Heart right ventricle (tissue), 16 donors: Measurements from ENCODE around the gene ARID5B. TPM values are rescaled to one million over a fixed set of nuclear protein-coding genes. Genes with fewer than 3 reads are reported as not detected.

Source experiments
- ATAC-seq, 8 donors: fragments of 200-7000 bp; cut with Tn5 transposase; one replicate each; pipeline ENCODE4 v1.9.1; 2020; ENCODE audit warnings: mild to moderate bottlenecking in 8 of 8, moderate library complexity in 8 of 8, moderate number of reproducible peaks in 1 of 8
- DNase-seq, 2 donors: peaks; one replicate each; pipeline ENCODE4 v3.0.0-alpha.2; 2020
- H3K27ac ChIP-seq, 10 donors: fragments of 200-600 bp; sonication (generic) in 2 of 10; one replicate each; pipeline versions ENCODE4 v1.5.0 to v1.8.0; 2020 to 2022; ENCODE audit warnings: mild to moderate bottlenecking in 3 of 10
- H3K27me3 ChIP-seq, 7 donors: fragments of 200-600 bp; one replicate each; pipeline ENCODE4 v1.8.0; 2021 to 2022; ENCODE audit warnings: mild to moderate bottlenecking in 2 of 7
- H3K36me3 ChIP-seq, 9 donors: fragments of 200-600 bp; sonication (generic) in 1 of 9; one replicate each; pipeline versions ENCODE4 v1.5.0 to v1.8.0; 2020 to 2022; ENCODE audit warnings: mild to moderate bottlenecking in 2 of 9
- H3K4me1 ChIP-seq, 9 donors: fragments of 200-600 bp; sonication (generic) in 1 of 9; one replicate each; pipeline versions ENCODE4 v1.5.0 to v1.8.0; 2020 to 2022; ENCODE audit warnings: mild to moderate bottlenecking in 4 of 9
- H3K4me3 ChIP-seq, 10 donors: fragments of 200-600 bp; sonication (generic) in 2 of 10; one replicate each; pipeline versions ENCODE4 v1.5.0 to v1.8.0; 2020 to 2022; ENCODE audit warnings: mild to moderate bottlenecking in 7 of 10, moderate library complexity in 2 of 10
- H3K9me3 ChIP-seq, 11 donors: fragments of 200-600 bp in 10 of 11; sonication (generic) in 2 of 11; one replicate each; pipeline versions ENCODE4 v1.5.0 to v1.8.0; 2013 to 2022; ENCODE audit warnings: mild to moderate bottlenecking in 2 of 11, control low read depth in 1 of 11, moderate library complexity in 1 of 11
- WGBS, 2 donors: extraction: QIAGEN DNeasy Blood & Tissue Kit; methylation state at CpG; one replicate each; pipeline ENCODE4 v1.1.7; 2013; ENCODE audit warnings: inconsistent platforms in 1 of 2; 5-methylcytosine and 5-hydroxymethylcytosine counted together
- intact Hi-C, 10 donors: fragments of 100-400 bp; cut with DNase I; formaldehyde crosslinking; loops; one replicate each; pipeline versions ENCODE4 v1.11.1 to v1.14.2; 2022
- polyA plus RNA-seq, 2 donors: library from polyadenylated mRNA; stranded (reverse); fragments of 200-250 nt; gene quantifications; one replicate each; pipeline ENCODE4 v1.2.3, GENCODE V29; 2013
- total RNA-seq, 10 donors: library from RNA; stranded (reverse); fragmentation: NEBNext Ultra II Directional in 3 of 10; extraction: Animal tissue kit (Norgen Biotek cat#: 25700) in 3 of 10; gene quantifications; one replicate each; pipeline versions ENCODE4 v1.2.1 to v1.2.4, GENCODE V29; 2021 to 2023
- TF ChIP-seq, protein P1 (sequence below), 9 donors: fragments of 200-600 bp; sonication (generic) in 2 of 9; IDR thresholded peaks; one replicate each; pipeline versions ENCODE4 v1.5.0 to v1.8.0; 2021 to 2022; ENCODE audit warnings: antibody characterized with exemption in 9 of 9, mild to moderate bottlenecking in 5 of 9, moderate library complexity in 1 of 9
- donor health status: Arrhythmogenic right ventricular cardiomyopathy.
- donor health status: ischemic (EF 13 %, LVEDD 7.1; RV severe dilation, severe dysfunction).
- donor health status: healthy with polysubstance abuse.
- donor health status: DM: no; HTN: yes; CAD: no.
- donor health status: DM: no; HTN: no; CAD: no.
- donor health status: ischemic (EF 25% LVEDD 6.9; RV normal size, moderate dysfunction).
- donor health status: ischemic (EF 25% LVEDD 5.7; RV mildly dilated, moderate dysfunction).
- donor health status: healthy.
- donor health status: DM: yes; HTN: yes; CAD: no.
- donor health status: Ischemic cardiomyopathy.
- donor health status: ischemic (EF 35%, LVEDD 5.7; RV mildly dilated, moderate dysfunction).
- donor health status: nonischemic (EF 11% LVEDD 7.7; RV severe dilation, severe dysfunction).
- donor health status: DM: yes; HTN: yes; CAD: no.
- donor health status: PGD.
- donor health status: ischemic (EF 29% LVEDD 5.4; RV normal size, mild dysfunction).
- donor health status: nonischemic (EF 23%, LVEDD 6.1; RV moderate dilation, normal function).

ARID5B gene
- total and polyA plus RNA-seq, 12 donors: 5.3 to 108 (median 25.5) TPM

- no peaks in the 10 kb centered on the region for H3K36me3 ChIP-seq
- intact Hi-C loops: loop anchor here in 9 of 10 donors (5.0 to 10.0 kb wide), 6 partner anchors 129 to 351 kb away; no protein-coding TSS in a partner anchor
- ATAC-seq: no peak
Measured at GRCh38 chr10:61895898-61896600, 5.5 kb upstream of the ARID5B start.

DNA sequence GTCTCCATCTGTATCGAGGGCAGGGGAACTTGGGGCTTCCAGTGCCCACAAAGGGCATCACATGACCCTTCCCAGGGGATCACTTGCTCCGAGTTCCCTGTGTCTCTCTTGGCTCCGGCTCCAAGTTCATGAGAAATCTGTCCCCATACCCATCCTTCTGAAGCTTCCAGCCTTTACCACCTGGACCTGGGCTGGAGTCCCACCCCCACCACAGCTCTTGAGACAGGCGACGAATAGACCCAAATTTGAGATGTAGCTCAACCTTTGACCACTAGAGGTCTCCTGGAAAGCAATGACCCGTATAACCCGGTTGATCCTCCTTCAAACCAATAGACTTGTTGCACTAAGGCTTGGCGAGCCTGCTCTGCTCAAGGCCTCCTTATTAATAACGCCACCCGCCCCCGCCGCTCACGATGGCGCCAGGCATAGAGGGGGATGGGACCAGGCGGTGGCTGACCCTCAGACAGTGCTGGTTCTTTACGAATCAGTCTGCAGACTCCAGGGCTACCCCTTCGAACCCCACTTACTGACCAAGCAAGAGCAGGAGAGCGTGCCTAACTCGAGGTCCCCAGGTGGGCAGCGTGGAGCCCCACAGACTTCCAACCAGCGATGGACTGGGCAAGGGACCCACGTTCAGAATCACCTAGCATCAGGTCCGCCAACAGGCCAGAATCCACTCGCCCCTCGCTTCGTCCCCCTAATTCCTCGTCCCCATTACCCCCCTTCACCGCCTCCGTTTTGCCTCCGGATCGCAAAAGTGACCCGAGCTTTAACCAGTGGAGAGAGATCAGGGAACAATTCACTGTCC is 4.4 kb upstream of the ARID5B start:
- ATAC-seq (peak; percentile 81 to 88 (median 84)), DNase-seq (peak; percentile 56 to 69)
- Histone ChIP-seq H3K27ac (peak overlapping the region in 9 of 10 donors; percentile 25 to 84 (median 68)), H3K4me3 (peak overlapping the region in 9 of 10 donors; percentile 30 to 56 (median 46)), H3K9me3 (no peaks in the 10 kb centered on the region), H3K27me3 (no peaks in the 10 kb centered on the region), H3K4me1 (peaks cover 3 to 36% (median 15%) of the 10 kb centered on the region in 9 donors), H3K36me3 (no peaks in the 10 kb centered on the region)
- intact Hi-C loops: loop anchor here (1.0 to 10.0 kb wide), 7 partner anchors 128 to 350 kb away; no protein-coding TSS in a partner anchor
- TF ChIP-seq, protein P1, sequence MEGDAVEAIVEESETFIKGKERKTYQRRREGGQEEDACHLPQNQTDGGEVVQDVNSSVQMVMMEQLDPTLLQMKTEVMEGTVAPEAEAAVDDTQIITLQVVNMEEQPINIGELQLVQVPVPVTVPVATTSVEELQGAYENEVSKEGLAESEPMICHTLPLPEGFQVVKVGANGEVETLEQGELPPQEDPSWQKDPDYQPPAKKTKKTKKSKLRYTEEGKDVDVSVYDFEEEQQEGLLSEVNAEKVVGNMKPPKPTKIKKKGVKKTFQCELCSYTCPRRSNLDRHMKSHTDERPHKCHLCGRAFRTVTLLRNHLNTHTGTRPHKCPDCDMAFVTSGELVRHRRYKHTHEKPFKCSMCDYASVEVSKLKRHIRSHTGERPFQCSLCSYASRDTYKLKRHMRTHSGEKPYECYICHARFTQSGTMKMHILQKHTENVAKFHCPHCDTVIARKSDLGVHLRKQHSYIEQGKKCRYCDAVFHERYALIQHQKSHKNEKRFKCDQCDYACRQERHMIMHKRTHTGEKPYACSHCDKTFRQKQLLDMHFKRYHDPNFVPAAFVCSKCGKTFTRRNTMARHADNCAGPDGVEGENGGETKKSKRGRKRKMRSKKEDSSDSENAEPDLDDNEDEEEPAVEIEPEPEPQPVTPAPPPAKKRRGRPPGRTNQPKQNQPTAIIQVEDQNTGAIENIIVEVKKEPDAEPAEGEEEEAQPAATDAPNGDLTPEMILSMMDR (IDR thresholded peaks at IDR 0.05): peak; percentile 37 to 78 (median 71)
- WGBS, 2 donors: 8 to 15% methylated on average over 32 of the region's 32 CpGs

More at GRCh38 chr10:61895898-61896600, 5.5 kb upstream of the ARID5B start:
- Histone ChIP-seq H3K4me3 (no peak overlapping the region), H3K4me1 (peaks cover 3 to 36% (median 15%) of the 10 kb centered on the region in 9 donors), H3K27me3 (no peaks in the 10 kb centered on the region), H3K27ac (no peak overlapping the region), H3K9me3 (no peaks in the 10 kb centered on the region)
- WGBS, 2 donors: 90 to 96% methylated on average over 6 of the region's 6 CpGs
- TF ChIP-seq, protein P1 (IDR thresholded peaks at IDR 0.05): no peak
- DNase-seq: no peak

DNA sequence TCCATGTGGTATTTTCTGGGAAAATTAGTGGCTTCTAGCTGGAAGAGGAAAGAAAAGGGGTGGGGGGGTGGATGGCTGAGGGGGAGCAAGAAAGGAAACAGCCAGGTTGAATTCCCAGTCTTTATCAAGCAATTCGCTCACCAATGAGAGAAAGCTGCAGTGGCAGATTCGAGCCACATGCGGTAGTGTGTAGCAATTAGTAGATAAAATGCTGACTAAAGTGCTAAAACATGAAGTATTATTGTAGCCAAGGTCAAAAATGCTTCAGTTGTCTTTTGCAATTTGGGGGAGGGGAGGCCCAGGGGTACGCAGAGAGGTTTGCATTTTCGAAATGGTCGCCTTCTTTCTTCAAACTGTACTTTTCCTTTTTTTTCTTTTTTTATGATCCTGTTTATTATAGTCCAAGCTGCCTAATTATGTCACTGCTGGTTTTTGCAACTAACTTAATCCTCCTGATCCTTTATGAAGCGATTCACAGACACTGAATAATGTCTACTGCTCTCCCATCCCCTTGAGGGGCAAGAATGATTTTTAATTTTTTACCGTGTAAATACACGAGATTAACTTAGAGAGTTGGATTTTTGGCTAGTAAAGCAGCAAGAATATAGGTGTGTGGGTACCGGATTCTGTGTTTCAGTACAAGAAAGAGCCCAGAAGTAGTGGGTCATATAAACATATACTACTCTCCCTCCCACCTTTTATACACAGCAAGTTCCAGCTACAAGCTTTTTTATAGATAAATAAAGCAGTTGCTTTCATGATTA is 3.6 kb upstream of the ARID5B start:
- DNase-seq (peak in 1 of 2 donors; percentile 38), ATAC-seq (peak; percentile 45 to 64 (median 58))
- Histone ChIP-seq H3K4me3 (peak overlapping the region in 9 of 10 donors; percentile 30 to 56 (median 46)), H3K4me1 (peaks cover 3 to 34% (median 15%) of the 10 kb centered on the region in 9 donors), H3K9me3 (no peaks in the 10 kb centered on the region), H3K36me3 (no peaks in the 10 kb centered on the region), H3K27ac (peak overlapping the region in 9 of 10 donors; percentile 25 to 84 (median 68)), H3K27me3 (no peaks in the 10 kb centered on the region)
- WGBS, 2 donors: 31 to 34% methylated on average over 10 of the region's 10 CpGs
- intact Hi-C loops: loop anchor here (1.0 to 10.0 kb wide), 8 partner anchors 73 to 349 kb away; no protein-coding TSS in a partner anchor
- TF ChIP-seq, protein P1 (IDR thresholded peaks at IDR 0.05): peak in 6 of 9 donors; percentile 26 to 54 (median 46)
